T-helper 1 cell (primary cell): ENCODE data around the gene ILDR1.

Experiments used
- DNase-seq, 5 donors: peaks; one replicate each; pipeline ENCODE4 v3.0.0-alpha.2; 2012 to 2020

Gene ILDR1

GRCh38 chr3:121992601-121993560 lies 29.2 kb downstream of the ILDR1 start:
- DNase-seq = no peak

GRCh38 chr3:121989943-121990342 lies 32.1 kb downstream of the ILDR1 start:
- no peak for DNase-seq

GRCh38 chr3:121988146-121988545 lies 33.9 kb downstream of the ILDR1 start:
- DNase-seq = peak in 1 of 5 donors; percentile 40

- DNase-seq = no peak
Observed at GRCh38 chr3:121985846-121986245, 36.2 kb downstream of the ILDR1 start.

GRCh38 chr3:121981473-121981872 lies 40.6 kb downstream of the ILDR1 start:
- no peak for DNase-seq

GRCh38 chr3:121980450-121980796 lies 41.6 kb downstream of the ILDR1 start:
- no peak for DNase-seq

GRCh38 chr3:121979734-121980449 lies 42.2 kb downstream of the ILDR1 start:
- DNase-seq = no peak

GRCh38 chr3:121979246-121979645 lies 42.8 kb downstream of the ILDR1 start:
- DNase-seq = no peak

- DNase-seq = no peak
Observed at GRCh38 chr3:121976727-121977126, 45.3 kb downstream of the ILDR1 start.

- DNase-seq = no peak
Observed at GRCh38 chr3:121975702-121976302, 46.2 kb downstream of the ILDR1 start.

GRCh38 chr3:121974601-121975111 lies 47.4 kb downstream of the ILDR1 start:
- no peak for DNase-seq

GRCh38 chr3:121970047-121970446 lies 52.0 kb downstream of the ILDR1 start:
- no peak for DNase-seq

GRCh38 chr3:121969631-121970030 lies 52.4 kb downstream of the ILDR1 start:
- no peak for DNase-seq

GRCh38 chr3:121963608-121964007 lies 58.4 kb downstream of the ILDR1 start:
- no peak for DNase-seq

GRCh38 chr3:121962443-121962842 lies 59.6 kb downstream of the ILDR1 start:
- DNase-seq = no peak

GRCh38 chr3:121961283-121961682 lies 60.8 kb downstream of the ILDR1 start:
- no peak for DNase-seq

- DNase-seq = no peak
Observed at GRCh38 chr3:121958801-121959200, 63.2 kb downstream of the ILDR1 start.

GRCh38 chr3:121957674-121958415 lies 64.2 kb downstream of the ILDR1 start:
- no peak for DNase-seq

GRCh38 chr3:121956363-121956762 lies 65.7 kb downstream of the ILDR1 start:
- no peak for DNase-seq

GRCh38 chr3:121951291-121951919 lies 70.6 kb downstream of the ILDR1 start:
- no peak for DNase-seq

- no peak for DNase-seq
Observed at GRCh38 chr3:121948641-121949040, 73.4 kb downstream of the ILDR1 start.

- DNase-seq = no peak
Observed at GRCh38 chr3:121943431-121943830, 78.6 kb downstream of the ILDR1 start.
